Transverse colon (tissue), 4 donors: ENCODE data around the gene RNF224. TPM values are rescaled to one million over a fixed set of nuclear protein-coding genes. Genes with fewer than 3 reads are reported as not detected.

ENCODE experiments used
- DNase-seq: peaks from one replicate; pipeline ENCODE4 v3.0.0-alpha.2; 2019
- H3K27ac ChIP-seq, 4 donors: fragments of 200-600 bp; sonication (generic); 2 replicates each; pipeline ENCODE4 v1.5.1; 2016 to 2018; ENCODE audit warnings: inconsistent platforms in 4 of 4
- H3K27me3 ChIP-seq: fragments of 200-600 bp; sonication (generic); 2 replicates; pipeline ENCODE4 v1.5.1; 2017; ENCODE audit warnings: inconsistent platforms
- H3K36me3 ChIP-seq, 4 donors: fragments of 200-600 bp; sonication (generic); 2 replicates each; pipeline ENCODE4 v1.5.1; 2017 to 2019; ENCODE audit warnings: inconsistent platforms in 4 of 4
- H3K4me1 ChIP-seq, 4 donors: fragments of 200-600 bp; sonication (generic); 2 replicates each; pipeline ENCODE4 v1.5.1; 2017 to 2020; ENCODE audit warnings: inconsistent platforms in 4 of 4
- H3K4me3 ChIP-seq, 4 donors: fragments of 200-600 bp; sonication (generic); 1 replicate in 1 of 4; 2 replicates in 3 of 4; pipeline versions ENCODE4 v1.5.1 to v1.6.1; 2017 to 2019; ENCODE audit warnings: inconsistent platforms in 4 of 4
- H3K9me3 ChIP-seq, 2 donors: fragments of 200-600 bp; sonication (generic); 2 replicates each; pipeline ENCODE4 v1.5.1; 2017 to 2019; ENCODE audit warnings: inconsistent platforms in 2 of 2
- CTCF ChIP-seq, 5 experiments: fragments of 200-600 bp in 3 of 5; fragments of 450-650 bp in 2 of 5; sonication (generic) in 3 of 5; IDR thresholded peaks; 1 replicate in 2 of 5; 2 replicates in 3 of 5; pipeline ENCODE4 v1.5.1; 2016 to 2017; ENCODE audit warnings: antibody characterized with exemption in 5 of 5, inconsistent platforms in 3 of 5, mild to moderate bottlenecking in 2 of 5, moderate library complexity in 1 of 5
- EP300 ChIP-seq: sonication (generic); formaldehyde crosslinking; IDR thresholded peaks from one replicate; pipeline ENCODE4 v1.6.1; 2017; ENCODE audit warnings: antibody characterized with exemption, low read depth
- POLR2A ChIP-seq: fragments of 450-650 bp; IDR thresholded peaks from one replicate; pipeline ENCODE4 v1.6.1; 2016; ENCODE audit warnings: antibody characterized with exemption, mild to moderate bottlenecking, moderate library complexity
- POLR2AphosphoS5 ChIP-seq, 3 donors: sonication (generic); formaldehyde crosslinking; IDR thresholded peaks; one replicate each; pipeline ENCODE4 v1.6.1; 2016; ENCODE audit warnings: antibody characterized with exemption in 3 of 3
- WGBS, 2 donors: methylation state at CpG; one replicate each; pipeline ENCODE4 v1.1.5; 2018; ENCODE audit warnings: low coverage in 1 of 2; 5-methylcytosine and 5-hydroxymethylcytosine counted together
- in situ Hi-C, 4 donors: fragments of 200-750 bp; cut with MboI; loops; one replicate each; pipeline versions ENCODE4 v1.15.0 to v1.15.1; 2017; ENCODE audit warnings: low sequenced_read_pairs in 3 of 4, low pct_ligation_motif_present in 1 of 4, low pct_unique_long_range_greater_than_20kb in 1 of 4
- intact Hi-C: fragments of 100-400 bp; cut with DNase I; formaldehyde crosslinking; loops from one replicate; pipeline ENCODE4 v1.15.1; 2023; ENCODE audit warnings: low total_unique reads
- total RNA-seq, 4 donors: library from RNA; depleted of rRNA; stranded (reverse); fragments of >200 nt; gene quantifications; one replicate each; pipeline ENCODE4 v1.1.0, GENCODE V29; 2016

Gene RNF224
- total RNA-seq, 4 donors from 2014 or later, result not detected

GRCh38 chr9:137251490-137252268 lies 24.4 kb downstream of the RNF224 start:
- intact Hi-C loops (no loop called here), in situ Hi-C loops (no loop called here)
- Histone ChIP-seq H3K36me3 (peaks cover 0 to 3% (median 0%) of the 10 kb centered on the region in 4 donors), H3K4me1 (peaks cover 17 to 26% (median 20%) of the 10 kb centered on the region in 4 donors), H3K27me3 (no peaks in the 10 kb centered on the region), H3K4me3 (no peak overlapping the region), H3K9me3 (no peaks in the 10 kb centered on the region), H3K27ac (no peak overlapping the region)
- TF ChIP-seq POLR2AphosphoS5 (IDR thresholded peaks at IDR 0.05), result no peak
- no peak for TF ChIP-seq EP300
- TF ChIP-seq CTCF (IDR thresholded peaks at IDR 0.05), result no peak
- no peak for TF ChIP-seq POLR2A
- no peak for DNase-seq
- 60 to 84% methylated on average over 2 to 21 of the region's 22 CpGs for WGBS, 2 donors

GRCh38 chr9:137252555-137253506 lies 25.5 kb downstream of the RNF224 start:
- H3K4me3 ChIP-seq, result no peak overlapping the region
- intact Hi-C loops (no loop called here), in situ Hi-C loops (no loop called here)
- TF ChIP-seq POLR2AphosphoS5 (IDR thresholded peaks at IDR 0.05) (no peak), EP300 (no peak), CTCF (IDR thresholded peaks at IDR 0.05) (no peak), POLR2A (no peak)
- H3K36me3 ChIP-seq, result peaks cover 0 to 6% (median 0%) of the 10 kb centered on the region in 4 donors
- H3K27ac ChIP-seq, result no peak overlapping the region
- DNase-seq, result no peak
- no peaks in the 10 kb centered on the region for H3K9me3 ChIP-seq
- no peaks in the 10 kb centered on the region for H3K27me3 ChIP-seq
- peaks cover 21 to 31% (median 24%) of the 10 kb centered on the region in 4 donors for H3K4me1 ChIP-seq
- 72% methylated on average over 33 of the region's 35 CpGs; no CpG with 5 or more reads in 1 of the 2 donors for WGBS, 2 donors

GRCh38 chr9:137253717-137254623 lies 26.7 kb downstream of the RNF224 start:
- TF ChIP-seq EP300, result no peak
- TF ChIP-seq CTCF (IDR thresholded peaks at IDR 0.05), result no peak
- peak in 1 of 3 donors; percentile 24 for TF ChIP-seq POLR2AphosphoS5 (IDR thresholded peaks at IDR 0.05)
- no peak for TF ChIP-seq POLR2A
- 45% methylated on average over 20 of the region's 21 CpGs; no CpG with 5 or more reads in 1 of the 2 donors for WGBS, 2 donors
- Histone ChIP-seq H3K36me3 (peaks cover 0 to 6% (median 2%) of the 10 kb centered on the region in 4 donors), H3K9me3 (no peaks in the 10 kb centered on the region), H3K4me1 (peaks cover 21 to 31% (median 24%) of the 10 kb centered on the region in 4 donors), H3K27me3 (no peaks in the 10 kb centered on the region), H3K4me3 (peak overlapping the region; percentile 67 to 98 (median 92)), H3K27ac (peak overlapping the region; percentile 88 to 91 (median 89))
- intact Hi-C loops, result no loop called here
- in situ Hi-C loops, result no loop called here
- DNase-seq, result no peak
